SK-N-SH treated with all-trans-retinoic acid at 6 μM for 48 hours (cell line): ENCODE results near the gene DUSP23.

ENCODE experiments used
- ATAC-seq: fragments of 200-7000 bp; cut with Tn5 transposase; 3 replicates; pipeline ENCODE4 v1.9.1; 2020; ENCODE audit warnings: mild to moderate bottlenecking, moderate library complexity
- ARNTL ChIP-seq: fragments of 450-650 bp; formaldehyde crosslinking; IDR thresholded peaks from 2 replicates; pipeline ENCODE4 v1.5.0; 2020; ENCODE audit warnings: low read depth, mild to moderate bottlenecking, moderate library complexity, borderline replicate concordance
- BACH2 ChIP-seq: fragments of 250-450 bp; sonication (Bioruptor Pico); IDR thresholded peaks from 2 replicates; pipeline ENCODE4 v1.9.0; 2021; ENCODE audit warnings: mild to moderate bottlenecking, borderline replicate concordance
- ESRRG ChIP-seq: fragments of 250-450 bp; sonication (Bioruptor Pico); IDR thresholded peaks from 2 replicates; pipeline ENCODE4 v1.6.1; 2021; ENCODE audit warnings: mild to moderate bottlenecking
- GLIS3 ChIP-seq: fragments of 250-450 bp; sonication (Bioruptor Pico); IDR thresholded peaks from 2 replicates; pipeline ENCODE4 v1.5.0; 2020; ENCODE audit warnings: mild to moderate bottlenecking, moderate library complexity
- ISL1 ChIP-seq: fragments of 250-450 bp; sonication (Bioruptor Pico); IDR thresholded peaks from 2 replicates; pipeline ENCODE4 v2.1.2; 2022; ENCODE audit warnings: mild to moderate bottlenecking, moderate library complexity
- OSR1 ChIP-seq: fragments of 250-450 bp; sonication (Bioruptor Pico); IDR thresholded peaks from 2 replicates; pipeline ENCODE4 v1.8.0; 2022; ENCODE audit warnings: moderate library complexity, mild to moderate bottlenecking, inconsistent platforms
- PPARA ChIP-seq: fragments of 250-450 bp; sonication (Bioruptor Pico); IDR thresholded peaks from 2 replicates; pipeline ENCODE4 v1.5.0; 2020; ENCODE audit warnings: mild to moderate bottlenecking, borderline replicate concordance
- RARB ChIP-seq: fragments of 250-450 bp; sonication (Bioruptor Pico); IDR thresholded peaks from 2 replicates; pipeline ENCODE4 v1.8.0; 2021; ENCODE audit warnings: mild to moderate bottlenecking, moderate library complexity
- SNAI2 ChIP-seq: fragments of 250-450 bp; sonication (Bioruptor Pico); IDR thresholded peaks from 2 replicates; pipeline ENCODE4 v1.5.0; 2020; ENCODE audit warnings: mild to moderate bottlenecking, moderate library complexity
- ZC3H10 ChIP-seq: fragments of 250-450 bp; sonication (Bioruptor Pico); IDR thresholded peaks from 2 replicates; pipeline ENCODE4 v1.5.1; 2021; ENCODE audit warnings: mild to moderate bottlenecking, moderate library complexity
- ZFP3 ChIP-seq: fragments of 250-450 bp; sonication (Bioruptor Pico); IDR thresholded peaks from 2 replicates; pipeline ENCODE4 v1.5.0; 2020; ENCODE audit warnings: mild to moderate bottlenecking, moderate library complexity
- ZFP30 ChIP-seq: fragments of 450-650 bp; formaldehyde crosslinking; IDR thresholded peaks from 2 replicates; pipeline ENCODE4 v1.5.0; 2022; ENCODE audit warnings: mild to moderate bottlenecking, moderate library complexity
- ZNF565 ChIP-seq: fragments of 450-650 bp; formaldehyde crosslinking; conservative IDR thresholded peaks from 2 replicates; pipeline ENCODE4 v1.5.0; 2020; ENCODE audit warnings: low read depth, mild to moderate bottlenecking, moderate library complexity
- ZNF70 ChIP-seq: fragments of 450-650 bp; formaldehyde crosslinking; IDR thresholded peaks from 2 replicates; pipeline ENCODE4 v1.5.0; 2020; ENCODE audit warnings: mild to moderate bottlenecking, moderate library complexity
- ZNF8 ChIP-seq: fragments of 450-650 bp; formaldehyde crosslinking; IDR thresholded peaks from 2 replicates; pipeline ENCODE4 v1.5.0; 2020; ENCODE audit warnings: mild to moderate bottlenecking, moderate library complexity
- TF ChIP-seq, protein P1 (sequence below): fragments of 250-450 bp; sonication (Bioruptor Pico); IDR thresholded peaks from 2 replicates; pipeline ENCODE4 v1.5.0; 2020; ENCODE audit warnings: mild to moderate bottlenecking, moderate library complexity
- TF ChIP-seq, protein P2 (sequence below): fragments of 250-450 bp; sonication (Bioruptor Pico); IDR thresholded peaks from 2 replicates; pipeline ENCODE4 v1.8.0; 2021; ENCODE audit warnings: low read depth, mild to moderate bottlenecking, moderate library complexity, borderline replicate concordance
- TF ChIP-seq, protein P3 (sequence below): fragments of 250-450 bp; sonication (Bioruptor Pico); IDR thresholded peaks from 2 replicates; pipeline ENCODE4 v1.5.1; 2021; ENCODE audit warnings: mild to moderate bottlenecking, moderate library complexity
- TF ChIP-seq, protein P4 (sequence below): fragments of 250-450 bp; sonication (Bioruptor Pico); IDR thresholded peaks from 2 replicates; pipeline ENCODE4 v1.5.1; 2020; ENCODE audit warnings: low read depth, mild to moderate bottlenecking, moderate library complexity

Gene DUSP23

DNA sequence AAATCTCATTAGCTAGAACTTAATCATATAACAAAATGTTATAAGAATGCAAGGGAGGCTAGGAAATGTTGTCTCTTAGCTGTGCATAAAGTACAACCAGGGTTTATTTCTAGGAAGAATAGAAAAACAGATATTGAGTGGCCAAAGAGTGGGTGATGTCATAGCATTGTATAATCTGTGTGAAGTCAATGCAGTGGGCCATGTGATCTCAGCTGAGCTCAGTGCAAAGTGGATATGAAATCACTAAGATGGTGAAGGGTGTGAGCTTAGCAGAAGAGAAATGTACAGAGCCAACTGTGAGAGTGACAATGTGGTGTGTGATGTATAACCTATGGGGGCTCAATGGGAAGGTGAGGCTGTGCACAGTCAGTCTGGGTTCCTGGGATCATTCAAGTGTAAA, 29.7 kb upstream of the DUSP23 start:
- no peak for ATAC-seq
- no peak for TF ChIP-seq OSR1 (CRISPR knock-in tag)
- no peak for TF ChIP-seq GLIS3 (CRISPR knock-in tag)
- TF ChIP-seq ZNF8 (CRISPR knock-in tag): no peak
- no peak for TF ChIP-seq ZNF565 (CRISPR knock-in tag)
- TF ChIP-seq PPARA (CRISPR knock-in tag): no peak
- TF ChIP-seq ZC3H10 (CRISPR knock-in tag): no peak
- TF ChIP-seq ISL1: no peak
- TF ChIP-seq, protein P1, sequence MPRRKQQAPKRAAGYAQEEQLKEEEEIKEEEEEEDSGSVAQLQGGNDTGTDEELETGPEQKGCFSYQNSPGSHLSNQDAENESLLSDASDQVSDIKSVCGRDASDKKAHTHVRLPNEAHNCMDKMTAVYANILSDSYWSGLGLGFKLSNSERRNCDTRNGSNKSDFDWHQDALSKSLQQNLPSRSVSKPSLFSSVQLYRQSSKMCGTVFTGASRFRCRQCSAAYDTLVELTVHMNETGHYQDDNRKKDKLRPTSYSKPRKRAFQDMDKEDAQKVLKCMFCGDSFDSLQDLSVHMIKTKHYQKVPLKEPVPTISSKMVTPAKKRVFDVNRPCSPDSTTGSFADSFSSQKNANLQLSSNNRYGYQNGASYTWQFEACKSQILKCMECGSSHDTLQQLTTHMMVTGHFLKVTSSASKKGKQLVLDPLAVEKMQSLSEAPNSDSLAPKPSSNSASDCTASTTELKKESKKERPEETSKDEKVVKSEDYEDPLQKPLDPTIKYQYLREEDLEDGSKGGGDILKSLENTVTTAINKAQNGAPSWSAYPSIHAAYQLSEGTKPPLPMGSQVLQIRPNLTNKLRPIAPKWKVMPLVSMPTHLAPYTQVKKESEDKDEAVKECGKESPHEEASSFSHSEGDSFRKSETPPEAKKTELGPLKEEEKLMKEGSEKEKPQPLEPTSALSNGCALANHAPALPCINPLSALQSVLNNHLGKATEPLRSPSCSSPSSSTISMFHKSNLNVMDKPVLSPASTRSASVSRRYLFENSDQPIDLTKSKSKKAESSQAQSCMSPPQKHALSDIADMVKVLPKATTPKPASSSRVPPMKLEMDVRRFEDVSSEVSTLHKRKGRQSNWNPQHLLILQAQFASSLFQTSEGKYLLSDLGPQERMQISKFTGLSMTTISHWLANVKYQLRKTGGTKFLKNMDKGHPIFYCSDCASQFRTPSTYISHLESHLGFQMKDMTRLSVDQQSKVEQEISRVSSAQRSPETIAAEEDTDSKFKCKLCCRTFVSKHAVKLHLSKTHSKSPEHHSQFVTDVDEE (CRISPR knock-in tag): no peak
- TF ChIP-seq, protein P2, sequence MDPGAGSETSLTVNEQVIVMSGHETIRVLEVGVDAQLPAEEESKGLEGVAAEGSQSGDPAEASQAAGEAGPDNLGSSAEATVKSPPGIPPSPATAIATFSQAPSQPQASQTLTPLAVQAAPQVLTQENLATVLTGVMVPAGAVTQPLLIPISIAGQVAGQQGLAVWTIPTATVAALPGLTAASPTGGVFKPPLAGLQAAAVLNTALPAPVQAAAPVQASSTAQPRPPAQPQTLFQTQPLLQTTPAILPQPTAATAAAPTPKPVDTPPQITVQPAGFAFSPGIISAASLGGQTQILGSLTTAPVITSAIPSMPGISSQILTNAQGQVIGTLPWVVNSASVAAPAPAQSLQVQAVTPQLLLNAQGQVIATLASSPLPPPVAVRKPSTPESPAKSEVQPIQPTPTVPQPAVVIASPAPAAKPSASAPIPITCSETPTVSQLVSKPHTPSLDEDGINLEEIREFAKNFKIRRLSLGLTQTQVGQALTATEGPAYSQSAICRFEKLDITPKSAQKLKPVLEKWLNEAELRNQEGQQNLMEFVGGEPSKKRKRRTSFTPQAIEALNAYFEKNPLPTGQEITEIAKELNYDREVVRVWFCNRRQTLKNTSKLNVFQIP: no peak
- no peak for TF ChIP-seq ZFP3

DNA sequence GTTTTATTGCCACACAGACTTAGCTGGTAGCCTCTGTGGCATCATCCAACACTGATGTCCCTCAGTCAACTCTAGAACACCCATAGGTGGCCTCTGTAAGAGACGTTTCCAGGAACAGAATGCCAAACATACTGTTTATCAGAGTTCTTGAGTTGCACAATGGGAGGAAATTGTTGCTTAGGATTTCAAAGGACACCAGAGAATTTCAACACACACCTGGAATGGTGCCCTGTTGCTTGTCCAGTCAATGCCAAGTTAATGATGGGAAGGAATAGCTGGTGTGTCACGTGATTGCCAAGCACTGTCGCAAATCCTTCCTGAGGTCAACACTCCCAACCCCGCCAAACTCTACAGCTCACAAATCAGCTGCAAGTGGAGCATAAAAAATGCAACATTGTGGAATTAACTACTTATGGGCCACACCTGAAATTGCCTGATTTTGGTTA, 28.6 kb upstream of the DUSP23 start:
- ATAC-seq: no peak
- TF ChIP-seq ZFP3 (no peak), OSR1 (CRISPR knock-in tag) (no peak), BACH2 (no peak), ZFP30 (CRISPR knock-in tag) (no peak), ZNF8 (CRISPR knock-in tag) (no peak), ZNF565 (CRISPR knock-in tag) (no peak), PPARA (CRISPR knock-in tag) (no peak)
- TF ChIP-seq, protein P2: no peak
- TF ChIP-seq, protein P1 (CRISPR knock-in tag): no peak

DNA sequence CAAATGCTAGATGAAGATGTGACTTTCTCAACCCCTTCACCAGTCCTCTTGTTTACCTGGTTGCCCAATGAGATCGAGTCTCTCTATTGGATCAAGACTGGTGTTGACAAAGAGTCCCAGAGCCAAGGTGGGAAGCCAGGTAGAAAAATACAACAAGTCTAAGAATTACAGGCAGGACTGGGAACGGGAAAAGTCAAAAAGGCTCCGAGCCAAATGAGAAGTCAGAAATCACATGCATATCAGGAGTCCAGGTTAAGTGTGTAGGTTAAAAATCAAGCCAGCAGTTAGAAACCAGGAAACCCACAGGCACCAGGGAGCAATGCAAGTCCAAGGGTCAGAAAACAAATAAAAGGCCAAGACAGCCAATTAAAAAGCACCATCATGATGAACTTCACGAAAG, 27.4 kb upstream of the DUSP23 start:
- ATAC-seq: no peak
- no peak for TF ChIP-seq RARB
- TF ChIP-seq, protein P3, sequence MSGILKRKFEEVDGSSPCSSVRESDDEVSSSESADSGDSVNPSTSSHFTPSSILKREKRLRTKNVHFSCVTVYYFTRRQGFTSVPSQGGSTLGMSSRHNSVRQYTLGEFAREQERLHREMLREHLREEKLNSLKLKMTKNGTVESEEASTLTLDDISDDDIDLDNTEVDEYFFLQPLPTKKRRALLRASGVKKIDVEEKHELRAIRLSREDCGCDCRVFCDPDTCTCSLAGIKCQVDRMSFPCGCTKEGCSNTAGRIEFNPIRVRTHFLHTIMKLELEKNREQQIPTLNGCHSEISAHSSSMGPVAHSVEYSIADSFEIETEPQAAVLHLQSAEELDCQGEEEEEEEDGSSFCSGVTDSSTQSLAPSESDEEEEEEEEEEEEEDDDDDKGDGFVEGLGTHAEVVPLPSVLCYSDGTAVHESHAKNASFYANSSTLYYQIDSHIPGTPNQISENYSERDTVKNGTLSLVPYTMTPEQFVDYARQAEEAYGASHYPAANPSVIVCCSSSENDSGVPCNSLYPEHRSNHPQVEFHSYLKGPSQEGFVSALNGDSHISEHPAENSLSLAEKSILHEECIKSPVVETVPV: no peak
- TF ChIP-seq, protein P4, sequence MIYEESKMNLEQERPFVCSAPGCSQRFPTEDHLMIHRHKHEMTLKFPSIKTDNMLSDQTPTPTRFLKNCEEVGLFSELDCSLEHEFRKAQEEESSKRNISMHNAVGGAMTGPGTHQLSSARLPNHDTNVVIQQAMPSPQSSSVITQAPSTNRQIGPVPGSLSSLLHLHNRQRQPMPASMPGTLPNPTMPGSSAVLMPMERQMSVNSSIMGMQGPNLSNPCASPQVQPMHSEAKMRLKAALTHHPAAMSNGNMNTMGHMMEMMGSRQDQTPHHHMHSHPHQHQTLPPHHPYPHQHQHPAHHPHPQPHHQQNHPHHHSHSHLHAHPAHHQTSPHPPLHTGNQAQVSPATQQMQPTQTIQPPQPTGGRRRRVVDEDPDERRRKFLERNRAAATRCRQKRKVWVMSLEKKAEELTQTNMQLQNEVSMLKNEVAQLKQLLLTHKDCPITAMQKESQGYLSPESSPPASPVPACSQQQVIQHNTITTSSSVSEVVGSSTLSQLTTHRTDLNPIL (CRISPR knock-in tag): no peak
- TF ChIP-seq BACH2: no peak
- TF ChIP-seq ZC3H10 (CRISPR knock-in tag): no peak
- no peak for TF ChIP-seq ESRRG (CRISPR knock-in tag)
- TF ChIP-seq ZNF8 (CRISPR knock-in tag): no peak
- TF ChIP-seq, protein P1 (CRISPR knock-in tag): no peak
- TF ChIP-seq, protein P2: no peak
- no peak for TF ChIP-seq SNAI2 (CRISPR knock-in tag)
- TF ChIP-seq GLIS3 (CRISPR knock-in tag): no peak
- no peak for TF ChIP-seq ARNTL
- TF ChIP-seq ZNF70 (CRISPR knock-in tag): no peak
- TF ChIP-seq ISL1: no peak
- TF ChIP-seq, all 23 proteins: peak for 0
